ENCODE results near the gene FASTKD3.

DNA sequence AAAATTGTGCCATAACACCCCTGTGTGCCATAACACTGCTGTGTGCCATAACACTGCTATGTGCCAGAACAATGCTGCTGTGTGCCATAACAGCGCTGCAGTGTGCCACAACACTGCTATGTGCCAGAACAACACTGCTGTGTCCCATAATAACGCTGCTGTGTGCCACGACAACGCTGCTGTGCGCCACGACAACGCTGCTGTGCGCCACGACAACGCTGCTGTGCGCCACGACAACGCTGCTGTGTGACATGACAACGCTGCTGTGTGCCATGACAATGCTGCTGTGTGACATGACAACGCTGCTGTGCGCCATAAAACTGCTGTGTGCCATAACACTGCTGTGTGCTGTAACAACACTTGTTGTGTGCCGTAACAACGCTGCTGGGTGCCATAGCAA lies 43.8 kb downstream of the FASTKD3 start:
- no peak for TF ChIP-seq ZFX (IDR thresholded peaks at IDR 0.05; ENCODE audit: borderline replicate concordance)
- TF ChIP-seq, protein P1, sequence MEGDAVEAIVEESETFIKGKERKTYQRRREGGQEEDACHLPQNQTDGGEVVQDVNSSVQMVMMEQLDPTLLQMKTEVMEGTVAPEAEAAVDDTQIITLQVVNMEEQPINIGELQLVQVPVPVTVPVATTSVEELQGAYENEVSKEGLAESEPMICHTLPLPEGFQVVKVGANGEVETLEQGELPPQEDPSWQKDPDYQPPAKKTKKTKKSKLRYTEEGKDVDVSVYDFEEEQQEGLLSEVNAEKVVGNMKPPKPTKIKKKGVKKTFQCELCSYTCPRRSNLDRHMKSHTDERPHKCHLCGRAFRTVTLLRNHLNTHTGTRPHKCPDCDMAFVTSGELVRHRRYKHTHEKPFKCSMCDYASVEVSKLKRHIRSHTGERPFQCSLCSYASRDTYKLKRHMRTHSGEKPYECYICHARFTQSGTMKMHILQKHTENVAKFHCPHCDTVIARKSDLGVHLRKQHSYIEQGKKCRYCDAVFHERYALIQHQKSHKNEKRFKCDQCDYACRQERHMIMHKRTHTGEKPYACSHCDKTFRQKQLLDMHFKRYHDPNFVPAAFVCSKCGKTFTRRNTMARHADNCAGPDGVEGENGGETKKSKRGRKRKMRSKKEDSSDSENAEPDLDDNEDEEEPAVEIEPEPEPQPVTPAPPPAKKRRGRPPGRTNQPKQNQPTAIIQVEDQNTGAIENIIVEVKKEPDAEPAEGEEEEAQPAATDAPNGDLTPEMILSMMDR (IDR thresholded peaks at IDR 0.05): no peak

Data from 22Rv1 (cell line).